Loucy (cell line): ENCODE measurements around the gene TBC1D1.

Experiments used
- H2AFZ ChIP-seq: fragments of 200-600 bp; sonication (generic); 2 replicates; pipeline ENCODE4 v1.6.0; 2016; ENCODE audit warnings: antibody characterized with exemption, mild to moderate bottlenecking, low read length, moderate library complexity
- H3F3A ChIP-seq: fragments of 200-600 bp; 2 replicates; pipeline ENCODE4 v1.6.0; 2016; ENCODE audit warnings: antibody characterized with exemption, low read depth, mild to moderate bottlenecking
- H3K27me3 ChIP-seq: fragments of 200-600 bp; sonication (generic); 2 replicates; pipeline ENCODE4 v1.6.1; 2014; ENCODE audit warnings: low read length, mild to moderate bottlenecking; ENCODE audit not compliant: insufficient read depth, poor library complexity, severe bottlenecking
- H3K36me3 ChIP-seq: fragments of 200-600 bp; sonication (generic); 2 replicates; pipeline ENCODE4 v1.6.1; 2016; ENCODE audit warnings: low read length; ENCODE audit not compliant: insufficient read depth
- H3K4me1 ChIP-seq: fragments of 200-600 bp; sonication (generic); 2 replicates; pipeline ENCODE4 v1.5.1; 2014; ENCODE audit warnings: low read length, mild to moderate bottlenecking; ENCODE audit not compliant: insufficient read depth, poor library complexity, severe bottlenecking
- H3K4me2 ChIP-seq: fragments of 200-600 bp; sonication (generic); 2 replicates; pipeline ENCODE4 v1.6.0; 2014; ENCODE audit warnings: antibody characterized with exemption, low read length, low read depth, mild to moderate bottlenecking; ENCODE audit not compliant: poor library complexity, severe bottlenecking
- H3K4me3 ChIP-seq: fragments of 200-600 bp; sonication (generic); 2 replicates; pipeline ENCODE4 v1.5.1; 2014; ENCODE audit warnings: low read length, mild to moderate bottlenecking, mixed read lengths; ENCODE audit not compliant: poor library complexity, severe bottlenecking
- H3K79me2 ChIP-seq: fragments of 200-600 bp; sonication (generic); 2 replicates; pipeline ENCODE4 v1.6.1; 2014; ENCODE audit warnings: low read length; ENCODE audit not compliant: insufficient read depth
- H3K9ac ChIP-seq: fragments of 200-600 bp; sonication (generic); 2 replicates; pipeline ENCODE4 v1.6.0; 2014; ENCODE audit warnings: mild to moderate bottlenecking, low read depth, low read length, moderate library complexity; ENCODE audit not compliant: poor library complexity, severe bottlenecking
- H3K9me2 ChIP-seq: fragments of 200-600 bp; sonication (generic); replicated peaks from 2 replicates; pipeline ENCODE4 v1.6.1; 2016; ENCODE audit warnings: low read depth, low read length, mixed read lengths
- H3K9me3 ChIP-seq: fragments of 200-600 bp; sonication (generic); 2 replicates; pipeline ENCODE4 v1.6.1; 2014; ENCODE audit warnings: mild to moderate bottlenecking, antibody characterized with exemption, low read length, low read depth; ENCODE audit not compliant: insufficient read depth
- H4K20me1 ChIP-seq: fragments of 200-600 bp; sonication (generic); 2 replicates; pipeline ENCODE4 v1.6.0; 2014; ENCODE audit warnings: antibody characterized with exemption, low read length, mild to moderate bottlenecking; ENCODE audit not compliant: insufficient read depth, poor library complexity, severe bottlenecking
- EZH2phosphoT487 ChIP-seq: fragments of 200-600 bp; IDR thresholded peaks from 2 replicates; pipeline ENCODE4 v1.6.1; 2018; ENCODE audit warnings: antibody characterized with exemption, mild to moderate bottlenecking, moderate library complexity, borderline replicate concordance
- TF ChIP-seq, protein P1 (sequence below): fragments of 200-600 bp; sonication (generic); conservative IDR thresholded peaks from 2 replicates; pipeline ENCODE4 v1.5.1; 2014; ENCODE audit warnings: mild to moderate bottlenecking, antibody characterized with exemption, low read length

Gene TBC1D1

DNA sequence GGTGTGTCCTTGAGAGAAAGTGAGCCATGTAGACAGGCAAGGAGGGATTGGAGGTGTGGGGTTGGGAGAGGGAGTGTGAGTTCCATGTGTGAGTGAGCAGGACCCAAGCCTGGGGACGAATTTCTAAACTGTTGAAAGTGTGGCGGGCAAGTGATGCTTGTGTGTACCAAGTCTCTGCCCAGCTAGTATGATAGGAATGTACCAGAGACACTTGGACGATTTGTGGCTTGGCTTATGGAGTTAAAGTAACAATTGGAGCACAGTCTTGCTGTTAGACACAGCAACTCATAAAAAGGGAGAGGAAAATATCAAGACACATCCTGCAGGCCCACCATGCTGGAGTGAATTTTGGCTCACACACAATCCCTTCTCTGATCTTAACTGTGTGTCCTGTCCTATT lies 77.9 kb downstream of the TBC1D1 start:
- Histone ChIP-seq H4K20me1 (no peaks in the 10 kb centered on the region), H3F3A (no peaks in the 10 kb centered on the region), H3K9me2 (no peaks in the 10 kb centered on the region), H3K9me3 (0 out of 2 replicates have a peak, but pooled peaks cover 6% of the 10 kb centered on the region), H3K27me3 (no peaks in the 10 kb centered on the region), H3K79me2 (no peaks in the 10 kb centered on the region), H3K36me3 (no peaks in the 10 kb centered on the region), H3K9ac (no peak overlapping the region), H3K4me2 (no peak overlapping the region), H3K4me1 (no peaks in the 10 kb centered on the region), H2AFZ (no peak overlapping the region), H3K4me3 (no peak overlapping the region)
- TF ChIP-seq, protein P1, sequence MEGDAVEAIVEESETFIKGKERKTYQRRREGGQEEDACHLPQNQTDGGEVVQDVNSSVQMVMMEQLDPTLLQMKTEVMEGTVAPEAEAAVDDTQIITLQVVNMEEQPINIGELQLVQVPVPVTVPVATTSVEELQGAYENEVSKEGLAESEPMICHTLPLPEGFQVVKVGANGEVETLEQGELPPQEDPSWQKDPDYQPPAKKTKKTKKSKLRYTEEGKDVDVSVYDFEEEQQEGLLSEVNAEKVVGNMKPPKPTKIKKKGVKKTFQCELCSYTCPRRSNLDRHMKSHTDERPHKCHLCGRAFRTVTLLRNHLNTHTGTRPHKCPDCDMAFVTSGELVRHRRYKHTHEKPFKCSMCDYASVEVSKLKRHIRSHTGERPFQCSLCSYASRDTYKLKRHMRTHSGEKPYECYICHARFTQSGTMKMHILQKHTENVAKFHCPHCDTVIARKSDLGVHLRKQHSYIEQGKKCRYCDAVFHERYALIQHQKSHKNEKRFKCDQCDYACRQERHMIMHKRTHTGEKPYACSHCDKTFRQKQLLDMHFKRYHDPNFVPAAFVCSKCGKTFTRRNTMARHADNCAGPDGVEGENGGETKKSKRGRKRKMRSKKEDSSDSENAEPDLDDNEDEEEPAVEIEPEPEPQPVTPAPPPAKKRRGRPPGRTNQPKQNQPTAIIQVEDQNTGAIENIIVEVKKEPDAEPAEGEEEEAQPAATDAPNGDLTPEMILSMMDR = no peak
- TF ChIP-seq EZH2phosphoT487 = no peak

DNA sequence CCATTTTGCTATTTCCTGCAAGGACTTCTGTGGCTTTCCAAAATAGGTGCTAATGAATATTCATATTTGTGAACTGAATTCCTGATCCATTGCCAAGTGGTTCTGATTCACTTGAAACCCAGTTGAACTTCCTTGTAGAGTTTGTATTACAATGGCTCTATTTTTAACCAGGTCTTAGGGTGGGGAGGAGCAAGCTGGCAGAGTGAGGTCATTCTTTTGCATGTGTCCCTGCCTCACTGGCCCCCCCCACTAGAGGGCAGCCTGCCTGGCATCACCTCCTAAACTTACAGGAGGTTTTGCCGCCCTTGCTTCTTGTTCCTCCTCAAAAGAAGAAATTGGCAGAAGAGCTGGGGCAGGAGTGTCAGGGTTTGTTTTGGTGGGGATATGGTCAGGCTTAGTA lies 79.8 kb downstream of the TBC1D1 start:
- H3K79me2 ChIP-seq = no peaks in the 10 kb centered on the region
- H3K27me3 ChIP-seq = no peaks in the 10 kb centered on the region
- no peak overlapping the region for H2AFZ ChIP-seq
- 0 out of 2 replicates have a peak, but pooled peaks cover 6% of the 10 kb centered on the region for H3K9me3 ChIP-seq
- no peaks in the 10 kb centered on the region for H3K36me3 ChIP-seq
- H3F3A ChIP-seq = no peaks in the 10 kb centered on the region
- H3K4me3 ChIP-seq = no peak overlapping the region
- H4K20me1 ChIP-seq = no peaks in the 10 kb centered on the region
- no peaks in the 10 kb centered on the region for H3K9me2 ChIP-seq
- H3K4me1 ChIP-seq = no peaks in the 10 kb centered on the region
- no peak for TF ChIP-seq EZH2phosphoT487
- TF ChIP-seq, protein P1 = peak; percentile 53
- H3K9ac ChIP-seq = no peak overlapping the region
- H3K4me2 ChIP-seq = no peak overlapping the region

- Histone ChIP-seq H3K4me1 (no peaks in the 10 kb centered on the region), H3K27me3 (no peaks in the 10 kb centered on the region), H3K4me2 (no peak overlapping the region), H3K79me2 (no peaks in the 10 kb centered on the region), H3K9me3 (0 out of 2 replicates have a peak, but pooled peaks cover 6% of the 10 kb centered on the region), H3F3A (no peaks in the 10 kb centered on the region; the same call in 1 of the 2 replicates), H3K9ac (no peak overlapping the region), H4K20me1 (no peaks in the 10 kb centered on the region), H2AFZ (no peak overlapping the region), H3K9me2 (no peaks in the 10 kb centered on the region), H3K4me3 (no peak overlapping the region), H3K36me3 (no peaks in the 10 kb centered on the region)
- TF ChIP-seq, protein P1 = no peak
- no peak for TF ChIP-seq EZH2phosphoT487
Observed at GRCh38 chr4:37971202-37971601, 80.3 kb downstream of the TBC1D1 start.
